ENCODE measurements around the gene SAPCD2.

SAPCD2 gene

DNA sequence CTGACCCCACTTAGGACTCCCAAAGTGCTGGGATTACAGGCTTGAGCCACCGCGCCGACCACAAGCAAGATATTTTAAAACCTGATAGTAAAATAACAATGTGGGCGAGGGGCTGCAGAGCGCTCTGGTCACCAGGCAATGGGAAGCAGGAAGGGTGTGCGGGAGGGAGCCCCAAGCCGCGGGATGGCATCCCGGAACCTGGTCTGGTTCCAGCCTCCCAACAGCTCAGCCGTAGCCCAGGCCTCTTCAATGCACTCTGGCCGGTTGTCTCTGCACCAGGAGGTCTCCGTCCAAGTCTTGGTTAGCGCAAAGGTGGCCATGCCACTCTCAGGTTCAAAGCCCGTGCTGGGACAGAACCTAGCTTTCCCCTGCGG is 6.3 kb upstream of the SAPCD2 start:
- no peaks in the 10 kb centered on the region for H3K27me3 ChIP-seq (replicated peaks in 2 of 5; ENCODE audit: control insufficient read depth in 4 of 5, insufficient read depth in 5 of 5, low read length in 4 of 5)
- H3K36me3 ChIP-seq (ENCODE audit: control insufficient read depth in 4 of 4, insufficient read depth in 4 of 4, low read length in 3 of 4): peaks cover 0 to 27% (median 14%) of the 10 kb centered on the region in 4 experiments
- no peaks in the 10 kb centered on the region for H3K9me3 ChIP-seq (ENCODE audit: control extremely low read depth in 1 of 5, control insufficient read depth in 4 of 5, insufficient read depth in 2 of 5, low read depth in 1 of 5, low read length in 4 of 5)
- POLR2A ChIA-PET: no interaction called here
- CTCF ChIA-PET: interaction anchor here (0.8 to 2.8 kb wide), 3 partner anchors 8 to 13 kb away, joined by 3 to 11 read pairs (median 4); no protein-coding TSS in a partner anchor
- WGBS (ENCODE audit: insufficient coverage): 59% methylated on average over 12 of the region's 15 CpGs
- H3K27ac ChIP-seq (ENCODE audit: insufficient read depth in 1 of 2, low read depth in 1 of 2, low read length in 2 of 2, poor library complexity in 1 of 2, severe bottlenecking in 2 of 2): no peak overlapping the region
- DNase-seq: no peak
- peaks cover 0 to 30% (median 17%) of the 10 kb centered on the region in 4 experiments for H3K4me1 ChIP-seq (ENCODE audit: control extremely low read depth in 1 of 4, control insufficient read depth in 4 of 4, insufficient read depth in 4 of 4, low read length in 3 of 4)
- peak overlapping the region in 6 of 7 experiments; percentile 13 to 86 (median 54) for H3K4me3 ChIP-seq (ENCODE audit: control insufficient read depth in 1 of 7, extremely low read depth in 1 of 7, insufficient read depth in 4 of 7, low read depth in 2 of 7, low read length in 6 of 7)

DNA sequence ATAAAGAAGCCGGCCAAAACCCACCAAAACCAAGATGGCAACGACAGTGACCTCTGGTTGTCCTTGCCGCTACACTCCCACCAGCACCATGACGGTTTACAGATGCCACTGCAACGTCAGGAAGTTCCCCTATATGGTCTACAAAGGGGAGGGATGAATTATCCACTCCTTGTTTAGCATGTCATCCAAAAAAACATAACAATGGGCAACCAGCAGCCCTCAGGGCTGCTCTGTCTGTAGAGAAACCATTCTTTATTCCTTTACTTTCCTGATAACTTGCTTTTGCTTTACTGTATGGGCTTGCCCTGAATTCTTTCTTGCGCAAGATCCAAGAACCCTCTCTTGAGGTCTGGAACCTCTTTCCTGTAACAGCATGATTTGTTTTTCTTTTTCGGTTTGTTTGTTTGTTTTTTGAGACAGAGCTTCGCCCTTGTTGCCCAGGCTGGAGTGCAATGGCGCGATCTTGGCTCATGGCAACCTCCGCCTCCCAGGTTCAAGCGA is 5.0 kb upstream of the SAPCD2 start:
- H3K9me3 ChIP-seq (ENCODE audit: control extremely low read depth in 1 of 5, control insufficient read depth in 4 of 5, insufficient read depth in 2 of 5, low read depth in 1 of 5, low read length in 4 of 5): no peaks in the 10 kb centered on the region
- H3K36me3 ChIP-seq (ENCODE audit: control insufficient read depth in 4 of 4, insufficient read depth in 4 of 4, low read length in 3 of 4): peaks cover 0 to 17% (median 9%) of the 10 kb centered on the region in 4 experiments
- no peak overlapping the region for H3K27ac ChIP-seq (ENCODE audit: insufficient read depth in 1 of 2, low read depth in 1 of 2, low read length in 2 of 2, poor library complexity in 1 of 2, severe bottlenecking in 2 of 2)
- ChIA-PET CTCF (interaction anchor here (1.4 kb wide), 1 partner anchor 9 kb away, joined by 3 read pairs; no protein-coding TSS in a partner anchor), POLR2A (no interaction called here)
- H3K4me3 ChIP-seq (ENCODE audit: control insufficient read depth in 1 of 7, extremely low read depth in 1 of 7, insufficient read depth in 4 of 7, low read depth in 2 of 7, low read length in 6 of 7): no peak overlapping the region
- H3K27me3 ChIP-seq (replicated peaks in 2 of 5; ENCODE audit: control insufficient read depth in 4 of 5, insufficient read depth in 5 of 5, low read length in 4 of 5): no peaks in the 10 kb centered on the region
- no peak for DNase-seq
- peaks cover 0 to 41% (median 28%) of the 10 kb centered on the region in 4 experiments for H3K4me1 ChIP-seq (ENCODE audit: control extremely low read depth in 1 of 4, control insufficient read depth in 4 of 4, insufficient read depth in 4 of 4, low read length in 3 of 4)
- 98% methylated on average over 9 of the region's 12 CpGs for WGBS (ENCODE audit: insufficient coverage)

DNA sequence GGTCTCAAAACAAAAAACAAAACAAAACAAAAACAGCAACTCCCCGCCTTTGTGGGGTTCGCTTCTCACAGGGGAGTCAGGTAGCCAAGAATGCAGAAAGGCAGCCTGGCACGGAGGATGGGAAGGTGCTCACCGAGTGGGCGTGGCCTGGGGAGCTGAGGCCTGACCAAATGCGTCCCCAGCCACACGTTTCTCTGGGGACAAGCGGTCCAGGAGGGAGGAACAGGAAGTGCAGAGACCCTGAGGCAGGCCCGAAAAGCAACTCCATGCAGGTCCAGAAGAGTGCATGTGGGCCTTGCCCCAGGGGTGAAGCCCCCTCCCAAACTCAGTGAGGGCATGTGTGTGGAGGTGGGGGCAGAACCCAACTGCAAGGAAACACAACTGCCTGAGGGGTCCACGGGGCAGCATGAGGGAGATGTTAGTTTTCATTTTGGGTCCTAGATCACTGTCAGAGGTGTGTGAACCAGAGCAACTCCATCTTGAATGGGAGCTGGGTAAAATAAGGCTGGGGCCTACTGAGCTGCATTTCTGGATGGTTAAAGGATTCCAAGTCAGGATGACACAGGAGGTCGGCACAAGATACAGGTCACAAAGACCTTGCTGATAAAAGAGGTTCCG is 4.4 kb upstream of the SAPCD2 start:
- 93% methylated on average over 12 of the region's 12 CpGs for WGBS (ENCODE audit: insufficient coverage)
- Histone ChIP-seq H3K27me3 (replicated peaks in 2 of 5; ENCODE audit: control insufficient read depth in 4 of 5, insufficient read depth in 5 of 5, low read length in 4 of 5) (no peaks in the 10 kb centered on the region), H3K36me3 (ENCODE audit: control insufficient read depth in 4 of 4, insufficient read depth in 4 of 4, low read length in 3 of 4) (peaks cover 0 to 12% (median 6%) of the 10 kb centered on the region in 4 experiments), H3K4me1 (ENCODE audit: control extremely low read depth in 1 of 4, control insufficient read depth in 4 of 4, insufficient read depth in 4 of 4, low read length in 3 of 4) (peaks cover 0 to 41% (median 33%) of the 10 kb centered on the region in 4 experiments), H3K4me3 (ENCODE audit: control insufficient read depth in 1 of 7, extremely low read depth in 1 of 7, insufficient read depth in 4 of 7, low read depth in 2 of 7, low read length in 6 of 7) (no peak overlapping the region), H3K27ac (ENCODE audit: insufficient read depth in 1 of 2, low read depth in 1 of 2, low read length in 2 of 2, poor library complexity in 1 of 2, severe bottlenecking in 2 of 2) (no peak overlapping the region), H3K9me3 (ENCODE audit: control extremely low read depth in 1 of 5, control insufficient read depth in 4 of 5, insufficient read depth in 2 of 5, low read depth in 1 of 5, low read length in 4 of 5) (no peaks in the 10 kb centered on the region)
- POLR2A ChIA-PET: no interaction called here
- CTCF ChIA-PET: interaction anchor here (0.5 to 1.4 kb wide), 2 partner anchors 9 to 160 kb away, joined by 3 read pairs; no protein-coding TSS in a partner anchor
- DNase-seq: no peak

DNA sequence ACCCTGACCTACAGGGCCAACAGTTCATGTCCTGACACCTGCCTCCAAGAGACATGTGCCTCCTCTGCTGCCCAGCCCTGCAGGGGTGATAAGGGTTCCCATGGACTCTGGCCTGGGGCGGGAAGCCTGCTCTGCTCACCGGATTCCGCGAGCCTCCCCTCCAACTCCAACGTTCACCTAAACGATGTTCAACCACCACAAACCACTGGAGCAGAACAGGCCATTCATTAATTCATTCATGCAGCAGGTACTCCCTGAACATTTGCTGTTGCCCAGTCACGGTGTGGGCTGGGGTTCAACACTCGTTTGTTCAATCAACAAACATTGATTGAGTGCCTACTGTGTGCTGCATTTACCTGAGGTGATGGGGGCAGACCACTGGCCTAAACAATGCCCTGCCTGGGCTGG is 3.6 kb upstream of the SAPCD2 start:
- H3K27ac ChIP-seq (ENCODE audit: insufficient read depth in 1 of 2, low read depth in 1 of 2, low read length in 2 of 2, poor library complexity in 1 of 2, severe bottlenecking in 2 of 2): no peak overlapping the region
- no peak for DNase-seq
- H3K9me3 ChIP-seq (ENCODE audit: control extremely low read depth in 1 of 5, control insufficient read depth in 4 of 5, insufficient read depth in 2 of 5, low read depth in 1 of 5, low read length in 4 of 5): no peaks in the 10 kb centered on the region
- ChIA-PET CTCF (interaction anchor here (1.4 kb wide), 1 partner anchor 10 kb away, joined by 3 read pairs; no protein-coding TSS in a partner anchor), POLR2A (no interaction called here)
- no peak overlapping the region for H3K4me3 ChIP-seq (ENCODE audit: control insufficient read depth in 1 of 7, extremely low read depth in 1 of 7, insufficient read depth in 4 of 7, low read depth in 2 of 7, low read length in 6 of 7)
- peaks cover 0 to 49% (median 40%) of the 10 kb centered on the region in 4 experiments for H3K4me1 ChIP-seq (ENCODE audit: control extremely low read depth in 1 of 4, control insufficient read depth in 4 of 4, insufficient read depth in 4 of 4, low read length in 3 of 4)
- 95% methylated on average over 8 of the region's 8 CpGs for WGBS (ENCODE audit: insufficient coverage)
- peaks cover 0 to 4% (median 1%) of the 10 kb centered on the region in 4 experiments for H3K36me3 ChIP-seq (ENCODE audit: control insufficient read depth in 4 of 4, insufficient read depth in 4 of 4, low read length in 3 of 4)
- no peaks in the 10 kb centered on the region for H3K27me3 ChIP-seq (replicated peaks in 2 of 5; ENCODE audit: control insufficient read depth in 4 of 5, insufficient read depth in 5 of 5, low read length in 4 of 5)

DNA sequence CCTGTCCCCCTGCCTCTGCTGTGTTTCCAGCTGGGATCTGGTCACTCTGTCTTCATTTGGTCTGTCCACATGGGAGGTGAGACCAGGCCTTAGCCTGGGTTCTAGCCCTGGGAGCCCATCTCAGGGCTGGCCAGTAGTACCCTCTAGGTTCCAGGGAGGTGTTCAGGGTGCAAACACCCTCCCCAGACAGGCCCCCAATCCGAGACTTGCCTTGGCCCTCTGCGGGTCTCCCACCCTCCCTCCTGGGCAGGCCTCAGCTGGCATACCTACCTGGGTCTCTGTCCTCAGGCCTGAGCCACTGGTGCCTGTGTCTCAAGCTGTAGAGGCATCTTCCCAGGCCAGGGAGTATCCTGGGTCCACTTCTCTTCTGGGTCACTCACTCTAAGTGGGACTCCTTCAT is 925 bp upstream of the SAPCD2 start:
- Histone ChIP-seq H3K4me1 (ENCODE audit: control extremely low read depth in 1 of 4, control insufficient read depth in 4 of 4, insufficient read depth in 4 of 4, low read length in 3 of 4) (peaks cover 0 to 46% (median 30%) of the 10 kb centered on the region in 4 experiments), H3K4me3 (ENCODE audit: control insufficient read depth in 1 of 7, extremely low read depth in 1 of 7, insufficient read depth in 4 of 7, low read depth in 2 of 7, low read length in 6 of 7) (peak overlapping the region in 5 of 7 experiments; percentile 52 to 76 (median 72)), H3K27ac (ENCODE audit: insufficient read depth in 1 of 2, low read depth in 1 of 2, low read length in 2 of 2, poor library complexity in 1 of 2, severe bottlenecking in 2 of 2) (peak overlapping the region in 1 of 2 experiments; percentile 74), H3K9me3 (ENCODE audit: control extremely low read depth in 1 of 5, control insufficient read depth in 4 of 5, insufficient read depth in 2 of 5, low read depth in 1 of 5, low read length in 4 of 5) (no peaks in the 10 kb centered on the region), H3K36me3 (ENCODE audit: control insufficient read depth in 4 of 4, insufficient read depth in 4 of 4, low read length in 3 of 4) (peaks cover 0 to 4% (median under 1%) of the 10 kb centered on the region in 4 experiments), H3K27me3 (replicated peaks in 2 of 5; ENCODE audit: control insufficient read depth in 4 of 5, insufficient read depth in 5 of 5, low read length in 4 of 5) (no peaks in the 10 kb centered on the region)
- CTCF ChIA-PET: interaction anchor here (0.9 to 8.9 kb wide), 10 partner anchors 10 to 123 kb away, joined by 3 to 76 read pairs (median 10); partner anchors contain the start of genes MAN1B1 and NPDC1
- no peak for DNase-seq
- POLR2A ChIA-PET: no interaction called here
- 90% methylated on average over 2 of the region's 2 CpGs for WGBS (ENCODE audit: insufficient coverage)

DNA sequence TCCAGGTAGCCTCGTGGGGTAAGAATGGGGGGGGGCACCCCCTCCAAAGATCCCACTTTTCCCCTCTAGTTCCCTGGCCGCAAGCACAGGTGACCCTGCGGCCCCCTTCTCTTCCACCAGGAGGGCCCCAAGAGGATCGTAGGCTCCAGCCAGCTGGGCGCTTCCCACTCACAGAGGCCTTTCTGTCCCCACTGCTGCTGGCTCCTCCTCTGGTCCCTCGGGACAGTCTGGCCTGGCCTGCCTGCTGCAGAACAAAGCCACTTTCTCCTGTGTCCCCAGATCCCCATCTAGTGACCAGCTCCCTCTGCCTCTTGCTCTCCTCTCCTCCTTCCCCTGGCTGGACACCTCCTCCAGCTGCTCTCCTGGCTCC is 534 bp upstream of the SAPCD2 start:
- CTCF ChIA-PET: interaction anchor here (0.9 to 8.9 kb wide), 10 partner anchors 11 to 123 kb away, joined by 3 to 76 read pairs (median 10); partner anchors contain the start of genes MAN1B1 and NPDC1

More for the DNA sequence above, 534 bp upstream of the SAPCD2 start:
- peaks cover 0 to 46% (median 30%) of the 10 kb centered on the region in 4 experiments for H3K4me1 ChIP-seq (ENCODE audit: control extremely low read depth in 1 of 4, control insufficient read depth in 4 of 4, insufficient read depth in 4 of 4, low read length in 3 of 4)
- H3K27ac ChIP-seq (ENCODE audit: insufficient read depth in 1 of 2, low read depth in 1 of 2, low read length in 2 of 2, poor library complexity in 1 of 2, severe bottlenecking in 2 of 2): peak overlapping the region in 1 of 2 experiments; percentile 74
- H3K4me3 ChIP-seq (ENCODE audit: control insufficient read depth in 1 of 7, extremely low read depth in 1 of 7, insufficient read depth in 4 of 7, low read depth in 2 of 7, low read length in 6 of 7): peak overlapping the region in 6 of 7 experiments; percentile 42 to 76 (median 70)
- POLR2A ChIA-PET: interaction anchor here (1.0 kb wide), 1 partner anchor 26 kb away, joined by 4 read pairs; no protein-coding TSS in a partner anchor
- WGBS (ENCODE audit: insufficient coverage): 18% methylated on average over 6 of the region's 6 CpGs
- peaks cover 0 to 8% (median under 1%) of the 10 kb centered on the region in 4 experiments for H3K36me3 ChIP-seq (ENCODE audit: control insufficient read depth in 4 of 4, insufficient read depth in 4 of 4, low read length in 3 of 4)
- DNase-seq: no peak
- H3K9me3 ChIP-seq (ENCODE audit: control extremely low read depth in 1 of 5, control insufficient read depth in 4 of 5, insufficient read depth in 2 of 5, low read depth in 1 of 5, low read length in 4 of 5): no peaks in the 10 kb centered on the region
- H3K27me3 ChIP-seq (replicated peaks in 2 of 5; ENCODE audit: control insufficient read depth in 4 of 5, insufficient read depth in 5 of 5, low read length in 4 of 5): no peaks in the 10 kb centered on the region
